GM21360 (cell line): ENCODE results near the gene ARHGAP15.

Experiments used
- ATAC-seq: cut with Tn5 transposase; IDR thresholded peaks from one replicate; pipeline ENCODE4 v1.9.1; 2021; ENCODE audit warnings: mild to moderate bottlenecking, moderate library complexity; ENCODE audit not compliant: unreplicated experiment

Gene ARHGAP15

GRCh38 chr2:143704451-143705106 is 575.4 kb downstream of the ARHGAP15 start:
- peak; percentile 80 for ATAC-seq

- no peak for ATAC-seq
Measured at GRCh38 chr2:143705108-143705707, 576.0 kb downstream of the ARHGAP15 start.

GRCh38 chr2:143706354-143706753 is 577.1 kb downstream of the ARHGAP15 start:
- ATAC-seq = no peak

DNA sequence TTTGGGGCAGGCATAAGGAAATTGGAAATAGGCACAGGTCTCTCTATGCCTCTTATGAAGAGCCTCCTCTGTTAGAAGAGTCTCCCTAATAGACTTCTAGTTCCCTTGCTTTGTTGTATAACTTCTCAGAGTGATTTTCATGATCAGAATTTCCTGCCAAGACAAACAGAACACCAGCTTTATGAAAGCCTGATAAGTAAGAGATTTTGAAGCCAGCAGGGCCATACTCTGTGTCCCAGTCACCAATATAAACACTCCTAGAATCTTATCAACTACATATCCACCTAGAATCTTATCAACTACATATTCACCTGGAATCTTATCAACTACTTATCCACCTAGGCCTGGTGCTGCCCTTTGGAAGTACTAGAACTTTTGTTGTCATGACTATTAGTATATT is 579.5 kb downstream of the ARHGAP15 start:
- ATAC-seq = no peak

GRCh38 chr2:143710196-143710595 is 581.0 kb downstream of the ARHGAP15 start:
- no peak for ATAC-seq

- ATAC-seq = no peak
Measured at GRCh38 chr2:143710879-143711278, 581.7 kb downstream of the ARHGAP15 start.

DNA sequence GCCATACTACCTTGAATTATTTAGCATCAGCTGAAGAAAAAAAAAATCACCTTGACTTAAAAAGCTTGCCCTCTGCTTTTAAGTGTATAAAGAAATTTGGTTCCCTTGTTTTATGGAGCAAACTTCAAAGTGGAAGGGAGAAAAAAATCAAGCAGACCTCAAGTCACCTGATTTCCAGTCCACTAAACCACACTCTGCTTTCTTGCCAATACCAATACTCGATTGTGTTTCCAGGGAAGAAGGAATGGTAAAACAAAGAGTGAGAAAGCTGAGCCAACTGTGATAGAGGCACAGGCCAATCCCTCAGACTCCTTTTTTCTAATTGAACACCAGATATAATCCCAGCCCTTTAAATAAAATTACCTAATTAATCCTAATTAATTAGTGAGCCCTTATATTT is 587.3 kb downstream of the ARHGAP15 start:
- ATAC-seq = no peak

DNA sequence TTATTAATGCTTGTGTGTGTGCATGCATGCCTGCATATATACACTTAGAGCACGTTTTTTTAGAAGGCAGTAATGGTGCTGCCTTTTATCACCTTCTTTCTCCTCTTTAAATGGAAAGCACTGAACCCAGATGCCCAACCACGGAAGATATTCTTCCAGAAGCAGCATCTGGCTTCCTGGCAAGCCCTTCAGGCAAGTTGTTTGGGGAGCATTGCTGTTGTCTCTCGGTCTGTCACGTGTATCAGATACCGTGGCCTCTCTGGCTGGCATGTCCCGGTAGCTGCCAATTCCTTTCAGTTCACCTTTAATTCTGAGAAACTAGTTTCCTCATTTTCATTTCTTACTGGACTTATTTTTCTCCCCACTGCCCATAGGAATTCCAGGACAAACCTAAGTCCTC is 587.8 kb downstream of the ARHGAP15 start:
- no peak for ATAC-seq

DNA sequence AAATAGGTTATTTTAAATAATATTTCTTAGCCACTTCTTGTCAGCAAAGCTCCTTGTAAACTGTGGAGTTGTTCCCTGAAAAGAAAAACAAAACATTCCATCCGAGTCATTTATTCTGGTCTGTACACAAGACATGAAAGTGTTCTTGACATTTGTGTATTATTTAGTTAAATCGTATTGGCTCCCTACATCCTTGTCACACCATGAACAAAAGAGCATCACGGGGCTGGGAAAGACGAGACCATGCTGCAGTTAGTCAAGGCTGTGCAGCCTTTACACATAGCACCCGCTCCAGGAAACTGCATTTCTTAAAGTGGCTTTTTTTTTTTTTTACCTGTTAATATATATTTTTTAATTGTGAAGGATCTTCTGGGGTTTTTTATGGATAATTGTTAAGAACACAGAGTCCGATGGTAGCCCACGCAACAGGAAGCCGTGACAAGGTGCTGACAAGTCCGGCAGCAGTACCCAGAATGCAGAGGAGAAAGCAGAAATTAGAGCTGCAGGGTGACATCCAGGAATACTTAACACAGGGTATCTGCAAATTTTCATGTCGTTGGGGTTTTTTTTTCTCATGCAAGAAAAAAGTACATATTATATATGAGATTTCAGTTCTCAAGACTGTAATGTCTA is 588.4 kb downstream of the ARHGAP15 start:
- no peak for ATAC-seq

DNA sequence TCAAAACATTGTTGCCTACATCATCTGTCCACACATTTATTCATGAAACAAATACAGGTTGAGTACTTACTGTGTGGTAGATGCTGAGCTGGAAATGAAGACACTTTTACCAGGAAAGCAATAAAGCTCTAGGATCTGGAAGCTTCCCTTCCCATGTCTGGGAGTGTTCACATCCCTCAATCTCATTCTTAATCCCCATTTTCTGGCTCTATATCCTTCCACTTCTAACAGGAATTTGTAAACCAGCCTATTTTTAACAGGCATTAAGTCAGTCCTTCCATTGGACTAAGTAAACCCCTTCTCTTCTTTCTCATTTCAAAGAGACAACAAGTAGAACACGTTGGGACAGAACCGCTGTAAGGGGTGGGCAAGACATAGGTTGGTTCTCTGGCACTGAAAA is 589.5 kb downstream of the ARHGAP15 start:
- ATAC-seq = no peak

DNA sequence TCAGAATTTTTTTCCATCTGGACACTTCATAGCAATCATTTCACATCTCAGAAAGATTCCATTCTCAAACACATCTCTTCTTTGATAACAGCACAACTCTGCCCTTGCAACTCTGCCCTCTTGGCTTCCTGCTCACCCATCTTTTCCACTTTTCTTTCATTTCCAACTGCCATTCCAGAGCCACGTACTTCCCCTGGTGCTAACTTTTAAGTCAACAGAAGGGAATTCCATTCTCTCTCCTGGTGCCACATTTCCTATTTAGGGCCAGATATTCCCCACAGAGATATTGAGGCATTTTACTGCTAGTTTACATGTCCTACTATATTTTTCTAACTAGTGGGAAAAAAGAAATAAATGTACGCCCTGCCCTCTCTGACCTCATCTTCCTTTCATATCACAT is 590.2 kb downstream of the ARHGAP15 start:
- no peak for ATAC-seq

DNA sequence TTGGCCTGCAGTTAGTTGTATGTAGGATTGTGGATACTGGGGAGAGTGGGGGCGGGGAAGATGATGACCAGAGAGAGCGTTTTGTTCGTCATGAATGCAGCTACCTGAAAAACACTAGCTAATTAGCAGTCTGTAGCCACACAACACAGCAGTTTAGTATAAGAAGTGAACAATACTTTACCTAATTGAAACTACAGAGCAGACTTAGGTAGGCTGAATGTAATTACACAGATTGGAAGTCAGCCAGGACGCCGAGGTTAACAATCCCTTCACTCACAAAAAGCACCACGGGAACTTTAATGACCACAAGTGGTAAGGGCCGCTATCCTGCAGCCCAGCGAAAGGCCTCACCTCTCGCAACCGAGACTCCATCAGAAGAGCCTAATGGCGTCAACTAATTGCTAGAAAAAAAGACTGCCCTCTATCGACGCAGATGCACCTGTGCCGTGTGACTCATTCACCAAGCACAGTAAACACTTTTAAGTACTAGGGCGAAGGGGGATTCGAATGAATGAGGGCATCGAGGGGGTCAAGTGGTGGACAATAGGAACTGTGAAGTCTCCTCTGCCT is 591.0 kb downstream of the ARHGAP15 start:
- no peak for ATAC-seq

GRCh38 chr2:143725400-143725799 is 596.2 kb downstream of the ARHGAP15 start:
- no peak for ATAC-seq

- no peak for ATAC-seq
Measured at GRCh38 chr2:143726151-143726845, 597.1 kb downstream of the ARHGAP15 start.

DNA sequence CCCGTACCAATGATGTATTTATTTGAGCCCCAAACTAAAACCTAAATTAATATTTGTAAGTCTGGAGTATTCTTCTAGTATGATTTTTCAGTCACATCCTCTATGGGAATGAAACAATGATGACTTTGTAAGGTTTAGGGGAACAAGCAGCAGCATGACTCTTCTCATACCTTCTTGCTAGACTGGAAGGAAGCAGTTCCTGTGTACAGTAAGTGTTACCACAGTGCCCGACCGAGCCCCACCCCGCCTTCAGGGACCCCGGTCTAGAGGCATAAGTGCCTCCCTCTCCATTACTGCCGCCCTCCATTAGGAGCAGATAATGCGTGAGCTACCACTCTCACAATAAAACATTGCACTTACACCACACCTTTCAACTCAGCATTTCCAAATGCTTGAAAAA is 599.3 kb downstream of the ARHGAP15 start:
- no peak for ATAC-seq

- ATAC-seq = no peak
Measured at GRCh38 chr2:143729296-143729814, 600.1 kb downstream of the ARHGAP15 start.

DNA sequence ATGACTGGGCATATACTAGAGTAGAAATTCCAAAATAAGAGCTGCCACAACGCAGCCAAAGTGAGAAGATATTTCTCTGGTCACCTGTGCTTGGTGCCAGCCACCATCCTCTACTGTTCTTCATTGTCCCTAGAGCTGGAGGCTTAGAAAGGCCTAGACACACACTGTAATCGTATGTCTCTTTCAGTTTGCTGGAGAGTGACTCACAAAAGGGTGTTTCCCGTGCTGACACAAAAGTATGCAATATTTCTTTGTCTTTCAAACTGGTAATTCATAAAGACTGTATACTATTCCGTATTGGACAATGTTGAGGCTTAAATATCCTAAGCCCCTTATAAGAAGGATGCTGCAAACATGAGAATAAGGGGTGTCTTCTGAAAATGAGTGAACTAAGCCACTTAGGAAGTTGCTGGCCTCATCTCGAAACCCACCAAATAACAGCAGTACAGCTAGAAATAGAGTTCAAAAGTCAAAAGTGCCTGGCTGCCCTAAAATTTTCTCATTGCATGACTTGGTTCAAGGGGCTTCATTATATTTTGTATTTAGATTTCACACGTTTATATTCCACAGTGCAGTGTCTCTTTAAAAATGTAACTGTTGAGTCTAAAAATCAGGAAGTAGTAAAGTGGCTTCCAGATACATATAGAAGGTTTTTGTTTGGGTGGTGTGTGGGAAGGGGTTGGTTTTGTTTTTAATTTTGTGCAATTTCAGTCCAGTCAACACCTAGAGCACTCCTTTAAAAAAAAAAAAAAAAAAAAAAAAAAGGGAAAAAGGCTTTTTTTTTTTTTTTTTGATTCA is 601.1 kb downstream of the ARHGAP15 start:
- ATAC-seq = peak; percentile 80

- peak; percentile 44 for ATAC-seq
Measured at GRCh38 chr2:143730953-143731260, 601.7 kb downstream of the ARHGAP15 start.

DNA sequence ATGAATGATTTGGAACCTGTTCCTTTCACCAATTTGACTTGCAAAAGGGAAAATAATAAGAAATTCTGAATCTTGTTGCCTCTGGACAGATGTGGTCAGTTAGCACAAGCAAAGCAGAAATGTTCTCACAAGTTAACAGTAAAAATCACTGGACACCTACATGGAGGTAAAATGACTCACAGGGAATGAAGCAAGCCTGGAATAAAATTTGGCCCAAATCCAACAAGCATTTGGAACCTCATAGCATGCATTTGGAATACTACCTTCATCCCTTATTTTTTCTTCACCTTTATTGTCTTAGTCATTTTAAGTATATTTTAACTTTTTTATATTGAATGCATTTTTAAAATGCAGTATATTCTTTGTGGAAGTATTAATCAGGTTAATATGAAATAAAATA is 602.9 kb downstream of the ARHGAP15 start:
- no peak for ATAC-seq

- ATAC-seq = no peak
Measured at GRCh38 chr2:143732871-143733270, 603.7 kb downstream of the ARHGAP15 start.

- ATAC-seq = no peak
Measured at GRCh38 chr2:143734507-143734906, 605.3 kb downstream of the ARHGAP15 start.
